Epidermal melanocyte (primary cell): ENCODE measurements around the gene PRKAG2.
"Not testable (repeated sequence)": the region's sequence is repeated elsewhere in the genome, so short reads cannot be mapped to it uniquely, and the experiment has no call there.

Experiments used
- DNase-seq: peaks from one replicate; pipeline ENCODE4 v3.0.0; 2011; ENCODE audit warnings: low spot score; ENCODE audit not compliant: insufficient read length

The PRKAG2 gene

DNA sequence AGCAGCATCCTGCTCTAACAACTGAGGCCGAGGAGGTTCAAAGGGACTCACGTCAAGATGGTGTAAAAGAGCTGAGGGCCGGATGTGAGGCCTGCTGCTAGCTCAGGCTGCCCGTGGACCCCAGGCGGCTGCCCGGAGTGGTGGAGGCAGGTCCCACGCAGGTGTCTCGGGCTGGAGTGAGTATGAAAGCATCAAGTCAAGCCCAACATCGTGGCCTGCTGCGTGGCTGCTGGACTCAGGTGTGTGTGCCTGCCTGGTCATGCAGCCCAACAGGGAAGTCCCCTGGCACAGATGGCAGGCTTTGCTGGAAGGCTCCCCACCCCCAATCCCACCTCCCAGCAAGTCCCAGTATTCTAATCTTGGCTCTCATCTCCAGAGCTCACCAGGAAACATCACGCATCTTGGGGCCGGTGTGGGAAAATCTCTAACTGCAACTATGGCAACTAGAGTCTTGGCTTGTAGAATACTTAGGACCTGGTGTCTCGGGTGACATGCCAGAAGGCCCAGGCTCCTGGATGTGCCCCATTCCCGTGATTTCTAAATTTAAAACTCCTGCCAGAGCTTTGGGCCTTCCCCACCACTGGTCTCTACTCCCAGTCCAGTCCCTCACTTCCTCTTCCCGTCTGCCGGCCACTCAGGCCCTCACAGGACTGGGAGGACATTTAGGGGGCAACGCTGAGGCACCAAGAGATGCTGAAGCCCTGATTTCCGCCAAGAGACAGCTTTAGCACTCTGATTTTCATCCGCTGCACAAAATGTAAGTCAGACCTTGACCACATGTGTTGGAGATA lies 85.9 kb downstream of the PRKAG2 start:
- no peak for DNase-seq

GRCh38 chr7:151790095-151790829 lies 86.7 kb downstream of the PRKAG2 start:
- DNase-seq: no peak

DNA sequence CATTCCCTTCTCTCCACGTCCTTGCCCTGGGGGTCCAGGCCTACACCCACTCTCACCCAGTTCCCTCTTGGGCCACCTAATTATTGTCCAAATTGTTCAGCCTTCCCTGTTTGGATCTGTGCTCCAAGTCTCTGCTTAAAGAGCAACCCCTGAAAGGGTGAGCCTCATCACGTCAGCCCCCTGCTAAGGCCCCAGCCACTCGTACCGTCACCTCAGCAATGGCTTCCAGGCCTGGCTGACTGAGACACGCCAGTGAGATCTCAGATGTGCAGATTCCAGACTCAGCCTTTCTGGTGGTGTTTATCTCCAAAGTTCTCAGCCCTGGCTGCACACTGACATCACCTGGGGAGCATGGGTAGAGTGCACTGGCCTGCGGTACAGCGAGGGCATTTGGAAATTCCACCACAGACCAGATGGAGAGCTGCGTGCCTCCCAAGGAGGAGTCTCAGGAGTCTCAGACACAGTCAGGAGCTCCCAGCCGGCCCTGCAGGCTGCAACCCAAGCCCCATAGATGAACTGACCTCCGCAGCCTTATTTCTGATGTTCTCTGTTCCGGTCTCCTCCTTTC lies 87.5 kb downstream of the PRKAG2 start:
- no peak for DNase-seq

- DNase-seq: no peak
These were observed 89.6 kb downstream of the PRKAG2 start for GRCh38 chr7:151787348-151787747.

- DNase-seq: no peak
These were observed 90.0 kb downstream of the PRKAG2 start for GRCh38 chr7:151786936-151787335.

GRCh38 chr7:151786241-151786640 lies 90.7 kb downstream of the PRKAG2 start:
- no peak for DNase-seq

DNA sequence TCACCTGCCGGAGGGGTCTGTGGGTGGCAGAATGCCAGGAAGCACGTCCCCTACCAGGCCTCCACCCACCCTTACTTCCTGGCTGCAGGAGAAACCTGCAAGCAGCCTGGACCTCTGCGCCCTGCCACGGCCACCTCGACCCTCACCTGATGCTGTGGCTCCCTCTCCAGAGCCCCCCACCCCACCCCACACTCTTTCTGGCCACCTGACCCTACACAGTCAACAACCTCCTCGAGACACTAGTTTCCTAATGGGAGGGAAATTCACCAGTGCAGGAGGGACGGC lies 91.3 kb downstream of the PRKAG2 start:
- DNase-seq: no peak

- no peak for DNase-seq
These were observed 91.8 kb downstream of the PRKAG2 start for GRCh38 chr7:151784853-151785680.

GRCh38 chr7:151783958-151784575 lies 92.8 kb downstream of the PRKAG2 start:
- no peak for DNase-seq

DNA sequence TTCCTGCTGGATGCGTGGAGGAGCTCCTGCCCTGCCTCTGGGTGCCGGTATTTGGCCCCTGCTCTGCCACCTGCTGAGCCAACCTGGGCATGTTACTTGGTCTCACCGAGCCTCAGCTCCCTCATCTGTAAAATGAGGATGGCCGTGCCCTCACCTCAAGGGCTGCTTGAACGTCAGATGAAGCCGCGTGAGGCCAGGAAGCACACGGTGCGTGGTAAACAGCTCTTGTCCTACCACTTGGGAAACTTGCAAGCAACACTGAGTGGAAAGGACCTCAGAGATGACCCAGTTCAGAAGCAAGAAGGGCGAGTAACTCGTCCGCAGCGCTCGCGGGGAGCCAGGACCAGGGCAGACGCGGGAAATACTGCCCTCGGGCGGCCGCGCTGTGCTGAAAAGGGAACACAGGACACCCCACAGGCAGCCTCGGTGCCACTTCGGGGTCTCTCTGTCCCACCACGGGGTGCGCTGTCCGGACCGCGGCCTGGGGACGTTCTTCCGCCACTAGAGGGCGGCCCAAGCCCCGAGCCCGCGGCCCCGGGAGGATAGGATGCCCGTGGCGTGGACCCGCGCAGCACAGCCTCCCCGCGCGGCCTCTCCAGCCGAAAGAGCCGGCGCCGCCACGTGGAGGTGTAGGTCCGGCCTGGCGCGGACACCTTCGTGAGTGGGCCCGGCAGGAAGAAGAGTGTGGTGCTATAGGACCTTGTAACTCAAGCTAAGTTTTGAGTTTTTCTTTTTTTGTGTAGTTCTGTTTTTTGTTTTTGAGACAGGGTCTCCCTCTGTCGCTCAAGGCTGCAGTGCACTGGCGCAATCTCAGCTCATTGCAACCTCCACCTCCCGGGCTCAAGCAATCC lies 94.1 kb downstream of the PRKAG2 start:
- DNase-seq: peak; percentile 55

DNA sequence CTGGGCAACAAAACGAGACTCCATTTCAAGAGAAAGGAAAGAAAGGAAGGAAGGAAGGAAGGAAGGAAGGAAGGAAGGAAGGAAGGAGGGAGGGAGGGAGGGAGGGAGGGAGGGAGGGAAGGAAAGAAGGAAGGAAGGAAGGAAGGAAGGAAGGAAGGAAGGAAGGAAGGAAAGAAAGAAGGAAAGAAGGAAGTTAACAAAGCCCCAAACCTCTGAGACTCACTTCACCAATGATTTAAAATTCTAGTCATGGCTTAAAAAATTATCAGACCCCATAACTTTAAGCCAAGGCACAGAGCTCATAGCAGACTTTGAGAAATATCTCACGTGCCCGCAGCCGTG lies 94.7 kb downstream of the PRKAG2 start:
- not testable (repeated sequence) for DNase-seq

GRCh38 chr7:151781161-151781845 lies 95.6 kb downstream of the PRKAG2 start:
- no peak for DNase-seq

GRCh38 chr7:151780631-151781030 lies 96.3 kb downstream of the PRKAG2 start:
- no peak for DNase-seq

- DNase-seq: no peak
These were observed 97.2 kb downstream of the PRKAG2 start for GRCh38 chr7:151779678-151780077.

DNA sequence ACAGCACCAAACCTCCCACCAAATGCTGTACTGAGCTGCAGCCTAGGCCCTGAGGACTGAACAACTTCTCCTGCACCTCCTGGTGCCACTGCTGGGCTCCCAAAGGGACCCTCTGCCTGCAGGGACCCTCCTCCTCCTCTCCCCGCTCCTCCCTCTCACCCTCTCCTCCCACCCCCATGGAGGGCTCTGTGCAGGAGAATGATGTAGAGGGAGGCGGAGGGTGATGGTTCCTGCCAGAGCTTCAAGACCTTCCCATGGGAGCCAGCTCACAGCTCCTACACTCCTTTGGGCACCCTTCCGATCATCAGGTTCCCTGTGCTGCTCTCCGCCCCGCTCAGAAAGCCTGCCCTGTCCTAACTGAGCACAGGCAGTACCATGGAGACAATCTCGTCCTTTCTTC lies 97.7 kb downstream of the PRKAG2 start:
- DNase-seq: no peak

GRCh38 chr7:151777908-151778670 lies 98.8 kb downstream of the PRKAG2 start:
- no peak for DNase-seq

- no peak for DNase-seq
These were observed 99.4 kb downstream of the PRKAG2 start for GRCh38 chr7:151777495-151777880.

DNA sequence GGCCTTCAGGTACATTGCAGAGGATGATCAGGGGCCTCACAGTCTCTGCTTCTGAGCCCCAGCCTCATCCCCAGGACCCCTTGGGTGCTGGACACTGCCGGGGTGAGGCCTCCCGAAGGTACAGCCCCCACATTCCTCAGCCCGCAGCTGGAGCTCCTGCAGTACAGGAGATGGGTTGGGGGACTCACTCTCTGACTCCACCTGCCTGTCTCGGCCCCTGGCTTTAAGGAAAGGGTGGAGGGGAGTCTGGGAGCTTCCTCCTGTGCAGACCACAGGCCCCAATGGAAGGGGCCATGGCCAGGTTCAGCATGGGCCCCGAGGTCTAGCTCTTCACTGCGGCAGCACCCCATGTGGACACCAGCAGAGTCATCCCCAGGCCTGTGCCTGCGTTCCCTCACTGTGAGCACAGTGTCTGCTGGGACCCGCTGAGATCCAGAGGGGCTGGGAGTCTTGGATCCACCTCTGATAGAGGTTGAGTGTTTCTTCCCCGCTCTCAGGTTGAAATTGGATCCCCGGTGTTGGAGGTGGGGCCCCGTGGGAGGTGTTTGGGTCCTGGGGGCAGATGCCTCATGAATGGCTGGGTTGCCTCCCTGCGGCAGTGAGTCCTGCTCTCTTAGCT lies 99.9 kb downstream of the PRKAG2 start:
- no peak for DNase-seq

- DNase-seq: no peak
These were observed 100.5 kb downstream of the PRKAG2 start for GRCh38 chr7:151776446-151776845.
